DMS153 treated with DMSO at 0.1 percent for 48 hours (cell line): ENCODE data around the gene NCKAP5.

Source experiments
- DNase-seq: peaks from one replicate; lab custom pipeline; 2025; ENCODE audit not compliant: unreplicated experiment; lab: John Stamatoyannopoulos, UW

NCKAP5 gene

GRCh38 chr2:133498662-133499585 lies 69.3 kb downstream of the NCKAP5 start:
- DNase-seq: no peak

GRCh38 chr2:133497951-133498565 lies 70.2 kb downstream of the NCKAP5 start:
- no peak for DNase-seq

GRCh38 chr2:133497270-133497893 lies 70.9 kb downstream of the NCKAP5 start:
- no peak for DNase-seq

- DNase-seq: no peak
Observed at GRCh38 chr2:133496501-133497269, 71.6 kb downstream of the NCKAP5 start.

- no peak for DNase-seq
Observed at GRCh38 chr2:133495226-133495625, 73.0 kb downstream of the NCKAP5 start.

- no peak for DNase-seq
Observed at GRCh38 chr2:133492719-133493380, 75.4 kb downstream of the NCKAP5 start.

GRCh38 chr2:133490411-133490980 lies 77.8 kb downstream of the NCKAP5 start:
- no peak for DNase-seq

- DNase-seq: no peak
Observed at GRCh38 chr2:133489641-133490410, 78.4 kb downstream of the NCKAP5 start.

- DNase-seq: no peak
Observed at GRCh38 chr2:133489146-133489545, 79.1 kb downstream of the NCKAP5 start.

- DNase-seq: no peak
Observed at GRCh38 chr2:133486771-133487191, 81.5 kb downstream of the NCKAP5 start.

GRCh38 chr2:133485868-133486267 lies 82.4 kb downstream of the NCKAP5 start:
- no peak for DNase-seq

- DNase-seq: no peak
Observed at GRCh38 chr2:133484784-133485183, 83.5 kb downstream of the NCKAP5 start.

- DNase-seq: no peak
Observed at GRCh38 chr2:133484106-133484505, 84.2 kb downstream of the NCKAP5 start.

- DNase-seq: no peak
Observed at GRCh38 chr2:133483181-133483580, 85.1 kb downstream of the NCKAP5 start.

- no peak for DNase-seq
Observed at GRCh38 chr2:133480707-133481429, 87.4 kb downstream of the NCKAP5 start.

GRCh38 chr2:133477616-133477990 lies 90.7 kb downstream of the NCKAP5 start:
- no peak for DNase-seq

- no peak for DNase-seq
Observed at GRCh38 chr2:133476931-133477615, 91.2 kb downstream of the NCKAP5 start.

GRCh38 chr2:133476286-133476685 lies 92.0 kb downstream of the NCKAP5 start:
- DNase-seq: no peak
